Upper lobe of left lung (tissue), 4 donors: ENCODE results near the gene CALN1.

Source experiments
- EP300 ChIP-seq, 4 donors: sonication (generic); formaldehyde crosslinking; IDR thresholded peaks; one replicate each; pipeline ENCODE4 v1.5.1; 2017; ENCODE audit warnings: antibody characterized with exemption in 4 of 4, control low read depth in 2 of 4
- TF ChIP-seq, protein P1 (sequence below), 6 experiments: fragments of 450-650 bp in 4 of 6; fragments of 200-600 bp in 2 of 6; sonication (generic) in 2 of 6; IDR thresholded peaks; one replicate each; pipeline ENCODE4 v1.5.1; 2016 to 2019; ENCODE audit warnings: antibody characterized with exemption in 6 of 6

DNA sequence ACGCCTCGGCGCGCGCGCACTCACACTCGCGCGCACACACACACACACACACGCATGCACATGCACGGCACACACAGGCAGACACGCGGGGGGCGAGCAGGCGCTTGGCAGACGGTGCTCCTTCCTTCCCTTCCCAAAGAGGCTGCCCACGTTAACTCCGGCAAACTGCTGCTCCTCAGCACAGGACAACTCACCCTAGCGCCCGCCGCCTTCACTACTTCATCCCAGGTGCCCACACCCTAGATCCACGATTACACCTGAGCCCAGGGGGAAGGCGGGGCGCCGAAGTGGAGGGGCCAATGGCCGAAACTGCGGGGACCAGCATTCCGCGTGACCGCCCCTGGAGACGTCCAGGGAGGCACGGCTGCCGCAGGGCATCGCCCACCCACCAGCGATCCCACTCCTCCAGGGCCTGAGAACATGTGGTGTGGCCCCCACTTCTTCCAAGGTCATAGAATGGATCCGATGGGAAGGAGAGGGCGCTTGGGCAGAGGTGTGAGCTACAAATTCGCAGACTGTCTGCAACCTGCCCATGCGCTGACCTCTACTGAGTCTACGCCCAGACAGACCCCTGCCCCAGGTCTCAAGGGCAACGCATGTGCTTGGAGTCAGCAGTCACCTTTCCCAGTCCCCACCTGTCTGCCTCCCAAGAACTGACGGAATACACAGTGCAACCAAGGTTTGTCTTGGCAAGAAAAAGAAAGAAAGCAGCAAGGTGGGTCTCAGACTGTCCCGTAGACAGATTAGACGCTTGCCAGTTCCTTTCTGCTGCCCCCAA, 74.6 kb downstream of the CALN1 start:
- TF ChIP-seq, protein P1, sequence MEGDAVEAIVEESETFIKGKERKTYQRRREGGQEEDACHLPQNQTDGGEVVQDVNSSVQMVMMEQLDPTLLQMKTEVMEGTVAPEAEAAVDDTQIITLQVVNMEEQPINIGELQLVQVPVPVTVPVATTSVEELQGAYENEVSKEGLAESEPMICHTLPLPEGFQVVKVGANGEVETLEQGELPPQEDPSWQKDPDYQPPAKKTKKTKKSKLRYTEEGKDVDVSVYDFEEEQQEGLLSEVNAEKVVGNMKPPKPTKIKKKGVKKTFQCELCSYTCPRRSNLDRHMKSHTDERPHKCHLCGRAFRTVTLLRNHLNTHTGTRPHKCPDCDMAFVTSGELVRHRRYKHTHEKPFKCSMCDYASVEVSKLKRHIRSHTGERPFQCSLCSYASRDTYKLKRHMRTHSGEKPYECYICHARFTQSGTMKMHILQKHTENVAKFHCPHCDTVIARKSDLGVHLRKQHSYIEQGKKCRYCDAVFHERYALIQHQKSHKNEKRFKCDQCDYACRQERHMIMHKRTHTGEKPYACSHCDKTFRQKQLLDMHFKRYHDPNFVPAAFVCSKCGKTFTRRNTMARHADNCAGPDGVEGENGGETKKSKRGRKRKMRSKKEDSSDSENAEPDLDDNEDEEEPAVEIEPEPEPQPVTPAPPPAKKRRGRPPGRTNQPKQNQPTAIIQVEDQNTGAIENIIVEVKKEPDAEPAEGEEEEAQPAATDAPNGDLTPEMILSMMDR (IDR thresholded peaks at IDR 0.05): no peak
- TF ChIP-seq EP300 (IDR thresholded peaks at IDR 0.05): no peak
